Fibroblast of lung (primary cell): ENCODE results near the gene EXOSC5. TPM values are rescaled to one million over a fixed set of nuclear protein-coding genes. Genes with fewer than 3 reads are reported as not detected.
A peak's percentile ranks its signal among the peaks of the same experiment; 100 is the strongest.

Experiments used
- DNase-seq, 2 donors: peaks; one replicate each; pipeline versions ENCODE4 v3.0.0 to v3.0.0-alpha.2; 2010; ENCODE audit warnings: low read depth in 2 of 2
- H2AFZ ChIP-seq: 2 replicates; pipeline ENCODE4 v1.5.1; 2012; ENCODE audit warnings: low read length, control low read depth, inconsistent platforms
- H3K27ac ChIP-seq: 2 replicates; pipeline ENCODE4 v1.5.1; 2011; ENCODE audit warnings: low read length, control low read depth; ENCODE audit not compliant: insufficient read depth
- H3K27me3 ChIP-seq: 2 replicates; pipeline ENCODE4 v1.5.1; 2011; ENCODE audit warnings: mild to moderate bottlenecking, low read length; ENCODE audit not compliant: control insufficient read depth, insufficient read depth
- H3K36me3 ChIP-seq: 2 replicates; pipeline ENCODE4 v1.5.1; 2011; ENCODE audit warnings: low read length; ENCODE audit not compliant: control insufficient read depth, insufficient read depth
- H3K4me1 ChIP-seq: 2 replicates; pipeline ENCODE4 v1.5.1; 2011; ENCODE audit warnings: low read length; ENCODE audit not compliant: control insufficient read depth, insufficient read depth; ENCODE audit errors: extremely low read depth
- H3K4me2 ChIP-seq: 2 replicates; pipeline ENCODE4 v1.5.1; 2011; ENCODE audit warnings: low read length, control low read depth; ENCODE audit not compliant: insufficient read depth; ENCODE audit errors: extremely low read depth
- H3K4me3 ChIP-seq, 4 experiments: fragments of 200-600 bp in 1 of 4; sonication (generic) in 1 of 4; replicated peaks in 1 of 4; 2 replicates each; pipeline ENCODE4 v1.5.1; 2011 to 2016; ENCODE audit warnings: low read length in 4 of 4, low read depth in 3 of 4, mild to moderate bottlenecking in 3 of 4, control low read depth in 2 of 4, inconsistent platforms in 1 of 4, mixed read lengths in 1 of 4; ENCODE audit not compliant: insufficient read depth in 1 of 4; ENCODE audit errors: control extremely low read depth in 1 of 4
- H3K79me2 ChIP-seq: 2 replicates; pipeline ENCODE4 v1.5.1; 2012; ENCODE audit warnings: mild to moderate bottlenecking, low read length, inconsistent platforms; ENCODE audit not compliant: control insufficient read depth, insufficient read depth
- H3K9ac ChIP-seq: 2 replicates; pipeline ENCODE4 v1.5.1; 2011; ENCODE audit warnings: mild to moderate bottlenecking, low read length, control low read depth; ENCODE audit not compliant: insufficient read depth
- H3K9me3 ChIP-seq: 2 replicates; pipeline ENCODE4 v1.5.1; 2012; ENCODE audit warnings: low read depth, low read length; ENCODE audit not compliant: control insufficient read depth, insufficient read depth
- H4K20me1 ChIP-seq: 2 replicates; pipeline ENCODE4 v1.5.1; 2011; ENCODE audit warnings: low read length; ENCODE audit not compliant: control insufficient read depth, insufficient read depth; ENCODE audit errors: extremely low read depth
- CTCF ChIP-seq, 2 donors: IDR thresholded peaks in 1 of 2; conservative IDR thresholded peaks in 1 of 2; 1 replicate in 1 of 2; 2 replicates in 1 of 2; pipeline ENCODE4 v1.5.1; 2011 to 2012; ENCODE audit warnings: low read length in 2 of 2, control low read depth in 1 of 2, inconsistent platforms in 1 of 2, low read depth in 1 of 2, mild to moderate bottlenecking in 1 of 2
- EZH2 ChIP-seq: IDR thresholded peaks from 2 replicates; pipeline ENCODE4 v1.5.1; 2012; ENCODE audit warnings: low read length, control low read depth, mild to moderate bottlenecking; ENCODE audit errors: missing control alignments
- polyA minus RNA-seq: library from RNA; depleted of rRNA, polyadenylated mRNA; stranded (reverse); fragments of >200 nt; gene quantifications from 2 replicates; pipeline ENCODE4 v1.2.3, GENCODE V29; 2011; ENCODE audit warnings: low replicate concordance
- polyA plus RNA-seq, 2 donors: library from polyadenylated mRNA; depleted of rRNA in 1 of 2; stranded (reverse) in 1 of 2; unstranded in 1 of 2; fragments of >200 nt; gene quantifications; 2 replicates each; pipeline ENCODE4 v1.2.1, GENCODE V29; 2011 to 2012; ENCODE audit warnings: missing spikeins in 1 of 2
- total RNA-seq: library from RNA; depleted of rRNA; stranded (reverse); fragments of >200 nt; gene quantifications from 2 replicates; pipeline ENCODE4 v1.2.1, GENCODE V29; 2014

Gene EXOSC5
- total RNA-seq: 10.7 and 14.1 TPM in 2 replicates
- 5.0 and 10.0 TPM in 2 replicates for polyA plus RNA-seq
- polyA plus RNA-seq (2012): 8.0 and 16.1 TPM in 2 replicates
- 4.2 and 6.1 TPM in 2 replicates for polyA minus RNA-seq

- H3K4me2 ChIP-seq: peak within 1 kb of the TSS; percentile 89
- peak; percentile 99 to 100 for DNase-seq
Observed at GRCh38 chr19:41397086-41398049, at the start of gene EXOSC5, which contains the start of gene BCKDHA. Gene EXOSC5 (minus strand): TSS chr19:41397359. CDS start chr19:41397328, 31 bp downstream. Gene BCKDHA (plus strand): TSS chr19:41397818. CDS start chr19:41397828, 10 bp downstream.

GRCh38 chr19:41445575-41445974 is 48.4 kb upstream of the EXOSC5 start:
- Histone ChIP-seq H3K9me3 (no peaks in the 10 kb centered on the region), H3K4me3 (no peak overlapping the region), H2AFZ (no peak overlapping the region), H3K27me3 (peaks cover 7% of the 10 kb centered on the region), H3K4me1 (no peaks in the 10 kb centered on the region), H3K27ac (no peak overlapping the region), H3K79me2 (no peaks in the 10 kb centered on the region), H4K20me1 (no peaks in the 10 kb centered on the region), H3K4me2 (no peak overlapping the region), H3K9ac (no peak overlapping the region), H3K36me3 (no peaks in the 10 kb centered on the region)
- no peak for TF ChIP-seq EZH2
- TF ChIP-seq CTCF (conservative IDR thresholded peaks at IDR 0.05 in 1 of 2, IDR thresholded peaks at IDR 0.05 in 1 of 2; ENCODE audit: low read depth in 1 of 2, low read length in 2 of 2): no peak
- no peak for DNase-seq

More at GRCh38 chr19:41397086-41398049, at the start of gene EXOSC5, which contains the start of gene BCKDHA:
- peak within 1 kb of the TSS; percentile 93 for H3K9ac ChIP-seq
- H3K79me2 ChIP-seq: peaks cover 7% of the 10 kb centered on the region
- peaks cover 4% of the 10 kb centered on the region for H3K4me1 ChIP-seq
- TF ChIP-seq CTCF (conservative IDR thresholded peaks at IDR 0.05 in 1 of 2, IDR thresholded peaks at IDR 0.05 in 1 of 2; ENCODE audit: low read depth in 1 of 2, low read length in 2 of 2): no peak
- TF ChIP-seq EZH2: no peak
- H2AFZ ChIP-seq: peak within 1 kb of the TSS; percentile 96
- peak within 1 kb of the TSS; percentile 87 to 100 (median 89) for H3K4me3 ChIP-seq
- H4K20me1 ChIP-seq: no peaks in the 10 kb centered on the region
- H3K9me3 ChIP-seq: no peaks in the 10 kb centered on the region
- peak within 1 kb of the TSS; percentile 96 for H3K27ac ChIP-seq
- H3K27me3 ChIP-seq: no peaks in the 10 kb centered on the region
- no peaks in the 10 kb centered on the region for H3K36me3 ChIP-seq

- Histone ChIP-seq H4K20me1 (no peaks in the 10 kb centered on the region), H3K27ac (no peak overlapping the region), H3K9ac (no peak overlapping the region), H3K4me2 (no peak overlapping the region), H3K4me3 (no peak overlapping the region), H3K4me1 (no peaks in the 10 kb centered on the region), H2AFZ (no peak overlapping the region), H3K79me2 (no peaks in the 10 kb centered on the region), H3K36me3 (no peaks in the 10 kb centered on the region), H3K9me3 (no peaks in the 10 kb centered on the region), H3K27me3 (peaks cover 7% of the 10 kb centered on the region)
- TF ChIP-seq EZH2: no peak
- DNase-seq: no peak
Observed at GRCh38 chr19:41443813-41444455, 46.8 kb upstream of the EXOSC5 start.
